DOHH2 (cell line): ENCODE measurements around the gene CREB5.

Source experiments
- CTCF ChIP-seq: fragments of 200-600 bp; sonication (generic); IDR thresholded peaks from one replicate; pipeline ENCODE4 v1.5.1; 2014; ENCODE audit warnings: antibody characterized with exemption, mild to moderate bottlenecking, low read depth, low read length; ENCODE audit not compliant: poor library complexity, severe bottlenecking
- EZH2phosphoT487 ChIP-seq: fragments of 200-600 bp; sonication (generic); IDR thresholded peaks from 2 replicates; pipeline ENCODE4 v1.6.1; 2017; ENCODE audit warnings: borderline replicate concordance, mild to moderate bottlenecking, antibody characterized with exemption, low read length, moderate library complexity, mixed read lengths

- no peak for TF ChIP-seq CTCF
- no peak for TF ChIP-seq EZH2phosphoT487
Observed at GRCh38 chr7:28671526-28671925, 259.2 kb downstream of the CREB5 start.
